Measurements from ENCODE around the gene PEX14. TPM values are rescaled to one million over a fixed set of nuclear protein-coding genes. Genes with fewer than 3 reads are reported as not detected.

PEX14 gene
- polyA plus RNA-seq, 3 donors: 22.7 to 26.6 (median 26.1) TPM

DNA sequence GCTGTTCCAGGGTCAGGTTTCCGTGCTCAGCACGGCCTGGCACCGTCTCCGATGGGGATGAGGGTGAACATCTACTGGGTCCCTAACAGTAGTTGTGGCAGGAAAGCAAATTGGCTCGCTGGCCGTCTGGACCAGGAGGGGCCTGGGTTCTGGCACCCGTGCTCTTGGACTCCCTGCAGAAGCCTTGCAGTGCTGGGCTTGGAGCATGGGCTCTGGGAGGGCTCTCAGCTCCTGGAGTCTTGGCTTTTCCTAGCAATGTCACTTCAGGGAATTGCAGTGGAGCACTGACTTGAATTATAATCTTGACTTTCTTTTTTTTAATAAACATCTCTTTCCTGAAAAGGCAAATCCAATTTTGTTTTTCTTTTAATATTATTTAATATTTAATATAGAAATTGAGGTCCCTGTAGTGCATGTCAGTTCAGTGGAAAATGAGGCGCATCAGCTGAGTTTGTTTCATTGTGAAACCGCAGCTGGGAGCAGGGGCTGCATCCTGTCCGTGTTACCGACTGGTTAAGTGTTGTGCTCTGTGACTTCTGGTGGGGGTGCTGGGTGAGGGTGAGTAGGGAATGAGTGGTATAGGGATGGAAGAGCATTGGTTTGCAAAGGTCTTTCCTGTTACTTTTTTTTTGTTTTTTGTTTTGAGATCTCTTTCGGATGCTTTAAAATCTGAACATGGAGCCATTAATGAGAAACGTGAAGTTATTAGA is 64.1 kb downstream of the PEX14 start:
- no peak for DNase-seq

DNA sequence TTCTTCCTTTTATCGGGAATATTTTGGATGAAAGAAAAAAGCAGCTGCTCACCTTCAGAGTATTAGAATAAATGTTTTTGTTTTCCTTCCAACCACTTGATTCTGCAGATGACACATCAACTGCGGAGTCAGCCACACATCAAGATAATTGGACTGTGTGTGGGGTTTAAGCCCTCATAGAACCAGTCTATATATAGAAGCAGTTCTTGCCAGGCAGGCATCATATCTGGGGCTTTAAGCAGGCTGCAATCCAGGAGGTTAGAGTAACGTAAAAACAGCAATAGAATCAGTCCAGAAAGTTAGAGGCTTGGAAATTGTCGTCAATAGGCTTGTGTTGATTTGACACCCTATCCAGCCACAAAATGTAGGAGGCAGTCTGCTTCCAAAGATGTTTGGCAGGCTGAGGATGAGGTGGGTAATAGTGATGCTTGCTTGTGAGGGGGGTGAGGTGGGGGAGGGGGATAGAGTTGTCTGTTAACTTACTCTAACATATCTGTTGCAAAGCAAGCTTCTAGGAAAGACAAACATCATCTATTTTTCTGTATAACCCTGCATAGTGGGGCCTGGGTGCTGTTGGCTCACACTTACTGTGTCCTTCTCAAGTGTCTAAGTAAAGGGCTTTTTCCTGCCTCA is 64.8 kb downstream of the PEX14 start:
- no peak for DNase-seq

DNA sequence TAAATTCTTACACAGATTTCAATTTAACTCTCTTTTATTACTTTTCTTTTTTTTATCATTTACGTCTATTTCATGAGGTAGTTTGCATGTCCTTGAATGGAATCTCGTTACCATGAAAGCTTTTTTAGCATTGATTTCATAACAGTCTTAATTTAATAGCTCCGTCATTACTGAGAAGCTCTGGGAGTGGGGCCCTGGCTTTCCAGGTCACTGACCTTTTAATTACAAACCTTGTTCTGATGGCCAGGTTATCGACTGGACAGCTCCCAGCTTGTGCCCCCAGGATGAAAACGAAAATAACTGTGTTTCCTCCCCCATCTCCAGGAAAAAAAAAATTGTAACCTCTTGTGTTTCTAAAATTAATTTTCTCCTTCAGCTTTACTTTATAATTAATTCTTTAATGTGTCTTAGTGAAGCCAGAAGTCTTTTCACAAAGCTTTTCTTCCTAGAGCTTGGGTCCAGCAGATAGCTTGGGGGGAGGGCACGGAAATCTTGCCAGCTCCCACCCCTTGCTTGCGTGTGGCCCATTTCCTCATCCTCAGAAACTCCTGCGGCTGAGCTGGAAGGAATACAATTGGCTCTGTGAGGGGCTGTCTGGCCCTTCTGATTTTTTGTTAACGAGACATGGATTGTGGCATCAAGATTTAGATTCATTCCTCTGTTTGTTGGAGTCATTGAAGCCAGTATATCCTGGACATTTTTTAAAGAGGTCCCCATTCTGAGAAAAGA is 65.7 kb downstream of the PEX14 start:
- no peak for DNase-seq

DNA sequence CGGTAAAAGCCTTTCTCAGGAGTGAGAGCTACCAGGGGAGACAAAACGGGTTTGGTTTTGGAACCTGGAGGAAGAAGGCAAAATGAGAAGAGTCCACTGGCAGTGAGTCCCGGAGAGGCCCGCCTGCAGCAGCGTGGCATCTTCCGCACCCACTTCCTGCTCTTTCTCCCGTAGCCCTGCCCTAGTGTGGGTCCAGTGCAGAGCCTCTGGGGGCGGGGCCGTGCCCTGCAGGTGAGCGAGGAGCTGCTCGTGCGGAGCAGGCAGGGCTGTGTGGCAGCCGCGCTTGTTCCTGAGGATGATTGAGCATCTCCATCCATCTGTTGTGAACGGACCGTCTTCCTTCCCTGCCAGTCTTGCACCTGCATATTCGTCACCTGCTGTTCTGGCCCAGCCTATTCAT is 66.5 kb downstream of the PEX14 start:
- no peak for DNase-seq

DNA sequence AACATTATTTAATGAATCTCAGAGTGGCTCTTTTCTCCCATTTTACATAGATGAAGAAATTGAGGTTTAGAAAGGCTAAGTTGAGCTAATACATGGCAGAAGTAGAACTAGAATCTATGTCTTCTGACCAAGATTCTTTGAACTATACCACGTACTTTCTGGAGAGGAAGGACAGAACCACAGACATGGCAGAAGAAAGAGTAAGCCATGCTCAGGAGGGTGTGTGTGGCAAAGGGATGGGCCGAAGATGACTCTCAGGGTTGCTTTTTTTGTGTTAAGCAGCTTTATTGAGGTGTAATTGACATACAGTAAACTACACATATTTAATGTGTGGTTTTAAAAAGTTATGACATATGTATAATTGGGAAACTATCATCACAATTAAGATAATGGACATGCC is 69.5 kb downstream of the PEX14 start:
- DNase-seq: no peak

DNA sequence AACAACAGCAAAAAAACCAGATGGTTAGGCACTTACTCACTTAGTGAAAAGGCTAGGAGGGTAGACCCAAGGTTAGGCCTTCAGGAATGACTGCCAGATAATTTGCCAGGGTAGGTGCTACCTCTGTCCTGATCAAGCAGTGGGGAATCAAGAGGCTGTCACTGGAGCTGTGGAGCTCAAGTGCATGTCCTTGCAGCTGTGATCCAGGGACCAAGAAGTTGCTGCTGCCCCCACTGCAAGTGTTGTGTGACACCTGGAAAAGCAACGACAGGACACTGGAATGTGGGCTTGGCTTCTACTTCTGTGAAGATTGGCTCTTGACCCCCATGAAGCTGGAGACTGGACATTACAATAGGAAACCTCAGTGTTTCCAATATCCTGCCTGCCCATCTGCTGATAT is 72.1 kb downstream of the PEX14 start:
- no peak for DNase-seq

DNA sequence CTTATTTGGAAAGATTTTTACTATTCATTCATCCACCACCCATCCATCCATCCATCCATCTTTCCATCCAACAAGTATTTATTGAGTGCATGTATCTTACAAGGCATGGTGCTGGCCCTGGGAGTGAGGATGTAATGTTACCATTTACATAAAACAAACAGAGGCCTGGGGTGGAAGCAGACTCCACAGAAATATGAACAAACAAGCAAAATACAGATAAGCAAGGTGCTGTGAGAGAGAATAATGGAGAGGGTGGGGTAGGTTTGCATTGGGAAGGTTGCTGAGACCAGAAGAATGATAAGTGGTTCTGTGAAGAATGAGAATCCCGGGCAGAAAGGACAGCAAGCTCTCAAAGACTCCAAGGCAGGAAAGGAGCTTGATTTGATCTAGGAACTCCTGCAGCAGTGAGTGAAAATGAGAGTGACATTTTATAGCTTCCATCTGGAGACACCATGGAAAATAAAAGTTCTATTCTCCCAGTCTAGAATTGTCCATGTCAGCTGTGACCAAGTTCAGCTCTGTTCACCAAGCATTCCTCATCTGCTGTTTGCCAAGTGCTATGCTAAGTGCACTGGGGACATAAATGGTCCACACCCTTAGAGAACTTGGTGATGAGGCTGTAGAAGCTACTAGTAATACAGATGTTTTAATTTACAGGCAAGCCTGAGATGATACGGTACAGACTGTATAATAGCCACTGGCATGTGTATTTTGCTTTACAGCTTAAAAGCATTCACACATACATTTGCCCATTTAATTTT is 75.3 kb downstream of the PEX14 start:
- DNase-seq: no peak

DNA sequence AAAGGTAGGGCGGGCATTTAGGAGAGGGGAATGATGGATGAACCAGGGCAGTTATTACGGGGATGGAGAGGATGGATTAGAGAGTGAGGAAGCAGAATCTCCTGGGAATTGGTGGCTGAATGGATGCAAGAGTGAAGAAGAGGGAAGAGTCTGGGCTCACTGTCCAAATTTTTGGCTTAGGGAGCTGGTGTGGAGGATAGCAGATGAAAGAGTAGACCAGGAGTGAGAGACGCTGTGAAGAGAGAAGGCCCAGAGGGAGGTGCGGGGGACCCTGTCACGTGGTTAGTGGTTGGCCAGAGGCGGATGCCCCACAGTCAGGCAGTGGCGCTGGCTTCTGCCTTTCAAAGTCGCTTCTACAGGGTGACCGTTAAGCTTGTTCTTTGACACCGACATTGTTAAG is 78.4 kb downstream of the PEX14 start:
- no peak for DNase-seq

DNA sequence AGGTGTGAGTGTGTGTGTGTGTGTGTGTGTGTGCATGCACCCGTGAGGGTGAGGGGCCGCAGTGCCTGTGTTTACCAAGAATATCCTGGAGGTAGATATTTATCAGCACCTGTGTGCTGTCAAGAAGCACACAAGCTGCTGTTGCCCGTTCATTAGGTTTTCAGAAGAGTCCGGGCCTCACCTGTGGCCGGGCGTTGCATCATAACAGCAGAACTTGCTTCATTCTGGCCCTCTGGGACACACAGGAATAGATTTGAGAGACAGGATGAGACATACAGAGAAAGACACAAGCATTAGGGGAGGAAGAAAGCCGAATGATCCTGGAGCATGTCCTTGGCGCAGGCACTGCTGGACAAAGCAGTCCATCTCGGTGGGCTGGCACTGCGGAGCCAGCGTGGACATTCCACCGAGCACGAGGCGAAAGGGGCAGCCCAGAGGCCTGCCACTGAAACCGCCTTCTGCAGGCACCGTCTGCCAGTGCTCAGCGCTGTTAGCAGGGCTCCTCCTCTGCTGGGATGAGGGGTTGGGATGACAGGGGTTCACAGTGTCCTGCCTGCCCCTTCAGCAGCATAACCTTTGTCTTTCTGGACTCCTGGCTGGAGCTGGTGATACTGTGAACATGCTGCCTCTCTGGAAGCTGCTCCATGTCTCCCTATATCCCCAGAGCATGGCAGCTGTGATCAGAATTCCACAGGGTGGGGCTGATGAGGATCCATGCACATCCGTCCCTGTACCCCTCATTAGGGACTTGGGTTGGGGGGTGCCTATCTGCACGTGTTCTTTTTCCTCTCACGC is 81.1 kb downstream of the PEX14 start:
- DNase-seq: no peak

DNA sequence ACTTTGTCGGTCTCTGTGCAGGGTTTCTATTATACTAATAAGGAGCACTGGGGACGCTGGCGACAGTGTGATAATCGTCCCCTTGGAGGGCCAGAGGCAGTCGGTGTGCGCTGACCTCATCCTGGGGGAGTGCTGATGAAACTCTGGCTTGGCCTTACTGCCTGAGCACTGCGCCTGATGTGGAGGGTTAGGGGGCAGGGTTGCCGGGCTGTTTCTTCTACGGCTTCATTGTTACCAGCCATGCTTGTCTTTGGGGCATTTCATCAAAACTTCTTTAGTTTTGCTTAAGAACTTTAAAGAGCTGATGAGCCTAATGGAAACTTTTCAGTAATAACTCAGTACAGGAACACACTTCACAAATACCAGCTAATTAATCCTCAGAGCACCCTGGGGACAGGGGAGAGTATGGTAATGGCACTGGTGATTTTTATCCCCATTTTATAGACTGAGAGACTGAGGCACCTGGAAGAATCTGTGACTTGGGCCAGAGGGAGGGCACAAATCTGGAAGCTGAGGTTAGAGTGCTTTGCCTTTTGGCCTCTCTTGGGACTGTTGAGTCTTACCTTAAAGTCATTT is 81.8 kb downstream of the PEX14 start:
- no peak for DNase-seq

DNA sequence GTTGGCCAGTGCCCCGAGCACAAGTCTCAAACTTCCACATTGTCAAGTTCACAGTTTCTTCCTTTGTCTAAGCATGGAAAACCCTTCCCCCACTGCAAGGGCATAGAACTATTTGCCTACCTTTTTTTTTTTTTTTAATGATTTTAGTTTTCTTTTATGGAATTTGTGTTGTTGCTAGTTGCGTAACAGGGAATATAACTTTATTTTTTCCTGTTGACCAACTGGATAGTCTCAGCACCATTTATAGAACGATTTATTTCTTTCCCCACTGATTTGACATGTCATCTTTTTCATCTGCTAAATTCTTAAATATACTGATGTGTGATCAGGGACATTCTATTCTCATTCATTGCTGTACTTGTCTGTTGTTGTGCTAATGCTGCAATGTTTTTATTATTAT is 83.0 kb downstream of the PEX14 start:
- DNase-seq: no peak

DNA sequence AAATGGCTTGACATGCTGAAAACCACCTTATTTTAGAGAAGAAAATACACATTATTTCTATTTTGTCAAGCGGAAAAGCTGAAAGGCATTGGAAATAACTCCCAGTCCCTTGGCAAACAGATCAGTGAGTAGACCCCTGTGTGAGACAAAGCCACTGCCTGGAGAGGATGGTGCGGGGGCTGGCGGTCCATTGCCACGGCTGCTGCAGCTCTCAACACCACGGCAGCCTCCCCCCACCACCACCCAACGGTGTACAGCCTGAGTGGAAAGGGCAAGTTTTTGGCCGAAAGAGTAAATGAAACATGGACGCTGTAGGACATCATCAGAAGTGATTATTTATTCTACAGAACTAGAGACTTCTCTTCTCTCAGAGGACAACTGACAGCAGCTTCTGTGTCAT is 84.6 kb downstream of the PEX14 start:
- no peak for DNase-seq

DNA sequence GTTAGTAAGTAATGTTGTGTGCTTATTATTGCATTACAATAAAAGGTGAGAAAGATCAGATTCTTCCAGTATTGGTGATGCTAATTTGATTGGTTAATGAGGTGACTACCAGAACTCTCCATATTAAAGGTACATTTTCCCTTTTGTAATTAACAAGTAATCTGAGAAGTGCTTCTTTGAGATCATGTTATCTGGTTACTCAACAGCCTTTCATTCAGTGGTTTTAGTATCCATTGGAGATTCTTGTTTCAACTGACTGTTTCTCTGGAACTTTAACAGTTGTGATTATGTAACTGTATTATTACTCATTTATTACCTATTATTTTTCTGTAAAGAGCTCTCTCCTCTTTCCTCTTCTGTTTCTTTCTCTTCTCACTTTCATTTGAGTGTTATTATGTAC is 86.7 kb downstream of the PEX14 start:
- no peak for DNase-seq

DNA sequence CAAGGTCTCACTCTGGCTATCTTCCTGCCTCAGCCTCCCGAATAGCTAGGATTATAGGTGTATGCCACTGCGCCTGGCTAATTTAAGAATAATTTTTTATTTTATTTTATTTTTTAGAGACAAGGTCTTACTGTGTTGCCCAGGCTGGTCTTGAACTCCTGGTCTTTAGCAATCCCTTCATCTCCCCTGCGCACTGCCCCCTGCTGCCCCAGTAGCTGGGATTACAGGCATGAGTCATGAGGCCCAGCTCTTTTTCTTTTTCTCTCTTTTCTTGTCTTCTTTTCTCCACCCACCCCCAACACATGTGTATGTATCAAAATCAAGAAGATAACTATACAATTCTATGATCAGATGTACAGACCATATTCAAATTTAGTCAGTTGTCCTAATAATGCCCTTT is 87.2 kb downstream of the PEX14 start:
- no peak for DNase-seq

DNA sequence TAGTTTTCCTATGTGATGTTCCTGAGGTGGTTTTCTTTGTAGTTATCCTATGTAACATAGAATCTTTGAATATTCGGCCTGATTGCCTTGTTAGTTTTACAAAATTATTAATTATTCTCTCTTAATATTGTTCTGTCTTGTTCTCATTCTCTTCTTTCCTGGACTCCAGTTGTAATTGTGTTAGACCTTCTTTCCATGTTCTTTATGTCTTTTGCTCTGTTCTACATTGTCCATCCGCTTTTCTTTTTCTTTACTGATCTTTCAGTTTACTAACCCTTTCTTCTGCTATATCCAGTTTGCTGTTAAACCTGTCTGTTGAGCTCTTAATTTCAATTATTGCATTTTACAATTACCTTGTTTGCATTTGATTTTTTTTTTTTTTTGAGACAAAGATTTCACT is 89.3 kb downstream of the PEX14 start:
- DNase-seq: no peak

DNA sequence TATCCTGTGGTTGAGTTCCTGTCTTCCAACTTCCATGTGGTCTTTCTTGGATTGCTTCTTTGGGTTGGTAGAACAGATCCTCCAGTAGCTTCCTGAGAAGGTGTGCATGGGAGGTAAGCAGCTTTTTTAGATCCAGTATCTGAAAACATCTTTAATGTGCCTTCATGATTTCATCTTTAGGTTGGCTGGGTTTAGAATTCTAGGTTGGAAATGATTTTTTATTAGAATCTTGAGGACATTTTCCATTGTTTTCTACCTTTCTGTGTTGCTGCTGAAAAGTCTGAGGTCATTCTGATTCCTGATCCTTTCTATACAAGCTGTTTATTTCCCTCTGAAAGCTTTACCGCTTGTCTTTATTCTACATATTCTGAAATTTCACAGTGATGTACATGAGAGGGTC is 94.8 kb downstream of the PEX14 start:
- DNase-seq: no peak

DNA sequence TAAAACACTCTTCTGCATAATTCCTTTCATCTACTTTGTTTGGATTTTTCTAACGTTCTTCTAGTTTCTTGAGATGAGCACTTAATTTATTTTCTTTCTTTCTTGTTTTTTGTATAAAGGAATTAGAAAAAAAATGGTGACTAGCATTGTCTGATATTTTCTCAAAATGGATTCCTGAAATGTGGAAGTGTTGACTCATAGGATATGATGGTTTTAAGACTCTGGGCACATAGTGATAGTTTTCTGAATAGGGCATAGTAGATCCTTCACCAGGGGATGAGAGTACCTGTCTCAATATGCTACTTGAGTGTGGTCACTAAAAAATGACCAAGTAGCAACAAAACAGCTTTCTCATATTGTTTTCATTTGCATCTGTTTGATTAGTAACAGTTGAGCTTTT is 100.9 kb downstream of the PEX14 start:
- DNase-seq: no peak

DNA sequence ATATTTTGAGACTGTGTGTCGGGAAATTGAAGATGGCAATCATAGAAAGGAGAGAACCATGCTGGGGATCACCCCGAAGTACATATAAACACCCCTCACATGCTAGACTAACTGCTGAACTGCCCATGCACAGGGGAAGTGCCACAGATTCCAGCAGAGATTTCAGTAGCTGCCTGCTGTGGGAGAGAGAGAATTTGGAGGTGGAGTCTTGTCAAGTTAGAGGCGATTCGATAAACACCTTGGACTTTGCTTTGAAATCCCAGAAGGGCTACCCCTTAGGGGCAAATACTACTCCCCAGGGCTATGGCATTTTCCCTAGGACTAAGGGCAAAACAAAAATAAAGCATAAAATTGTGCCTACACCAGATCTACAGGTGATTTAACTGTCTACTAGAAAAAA is 103.3 kb downstream of the PEX14 start:
- no peak for DNase-seq

DNA sequence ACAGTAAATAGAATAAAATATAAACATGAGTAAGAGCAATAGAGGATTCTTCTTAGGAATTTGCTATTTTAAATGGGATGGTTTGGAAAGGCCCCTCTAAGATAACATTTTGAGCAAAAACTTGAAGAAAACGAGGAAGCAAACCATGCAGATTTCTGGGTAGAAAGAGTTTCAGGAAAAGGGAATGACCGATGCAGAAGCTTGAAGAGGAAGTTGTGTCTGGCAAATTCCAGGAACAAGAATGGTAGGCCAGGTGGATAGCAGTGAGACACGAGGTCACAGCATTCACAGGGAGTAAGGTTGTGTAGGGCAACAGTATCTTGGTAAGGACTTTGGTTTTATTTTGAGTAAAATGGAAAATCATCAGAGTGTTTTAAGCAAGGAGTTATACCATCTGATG is 108.9 kb downstream of the PEX14 start:
- DNase-seq: no peak

DNA sequence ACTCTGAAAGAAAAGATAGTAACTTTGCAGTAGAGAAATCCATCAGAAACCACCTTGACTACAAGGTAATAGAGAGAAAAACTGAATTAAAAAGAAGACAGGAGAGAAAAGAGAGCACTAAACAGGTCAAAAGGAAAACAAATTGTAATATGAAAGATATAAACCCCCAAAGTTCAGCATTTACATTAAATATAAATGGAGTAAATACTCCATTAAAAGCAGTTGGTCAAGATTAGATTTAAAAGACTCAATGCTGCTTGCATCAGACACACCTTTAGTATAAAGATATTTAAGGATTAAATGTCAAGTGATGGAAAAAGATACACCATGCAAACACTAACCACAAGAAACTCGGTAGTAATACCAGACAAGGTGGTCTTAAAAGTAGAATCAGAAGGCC is 110.5 kb downstream of the PEX14 start:
- no peak for DNase-seq

DNA sequence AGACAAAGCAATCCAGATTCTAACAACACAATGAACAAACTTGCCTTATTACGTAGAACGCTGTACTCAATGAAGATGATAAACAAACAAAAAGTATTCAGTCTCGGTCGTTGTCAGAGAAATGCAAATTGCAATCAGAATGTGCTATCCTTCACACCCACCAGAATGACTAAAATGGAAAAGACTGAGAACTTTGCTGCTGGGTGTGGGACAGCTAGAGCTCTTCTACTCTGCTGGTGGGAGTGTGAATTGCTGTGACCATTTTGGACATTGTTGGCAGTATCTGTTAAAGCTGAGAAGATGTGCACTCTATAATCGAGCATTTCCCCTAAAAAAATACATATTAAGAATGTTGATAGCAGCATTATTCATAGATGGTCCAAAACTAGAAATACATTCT is 111.4 kb downstream of the PEX14 start:
- DNase-seq: no peak

All from renal pelvis (tissue), 4 donors.